Measurements from ENCODE around the gene BTNL9. TPM values are rescaled to one million over a fixed set of nuclear protein-coding genes. Genes with fewer than 3 reads are reported as not detected.
A peak's percentile ranks its signal among the peaks of the same experiment; 100 is the strongest.

Gene BTNL9
- total and polyA plus RNA-seq, 11 donors, result 28.6 to 88.2 (median 34.9) TPM

- Histone ChIP-seq H3K27me3 (peaks cover 23 to 90% (median 74%) of the 10 kb centered on the region in 9 donors), H3K4me1 (peaks cover 0 to 42% (median 18%) of the 10 kb centered on the region in 12 donors), H3K4me3 (peak overlapping the region; percentile 34 to 72 (median 60)), H3K27ac (peak overlapping the region; percentile 57 to 94 (median 88)), H3K9me3 (no peaks in the 10 kb centered on the region), H3K36me3 (peaks cover 0 to 26% (median 3%) of the 10 kb centered on the region in 9 donors)
- no peak for TF ChIP-seq POLR2A (IDR thresholded peaks at IDR 0.05)
- TF ChIP-seq CTCF (IDR thresholded peaks at IDR 0.05), result no peak
- intact Hi-C loops (cut with DNase I), result loop anchor here in 4 of 10 donors (5.0 to 10.0 kb wide), 5 partner anchors 101 to 269 kb away; partner anchors contain the start of gene ZFP62 (in 1 of the 4)
- 1 to 6% (median 2%) methylated on average over 13 to 45 of the region's 45 CpGs for WGBS, 4 donors
- ATAC-seq (peak; percentile 33 to 76 (median 36)), DNase-seq (peak in 2 of 5 donors; percentile 34 to 36)
These were observed 13.5 kb downstream of the BTNL9 start for GRCh38 chr5:181053488-181054121.

DNA sequence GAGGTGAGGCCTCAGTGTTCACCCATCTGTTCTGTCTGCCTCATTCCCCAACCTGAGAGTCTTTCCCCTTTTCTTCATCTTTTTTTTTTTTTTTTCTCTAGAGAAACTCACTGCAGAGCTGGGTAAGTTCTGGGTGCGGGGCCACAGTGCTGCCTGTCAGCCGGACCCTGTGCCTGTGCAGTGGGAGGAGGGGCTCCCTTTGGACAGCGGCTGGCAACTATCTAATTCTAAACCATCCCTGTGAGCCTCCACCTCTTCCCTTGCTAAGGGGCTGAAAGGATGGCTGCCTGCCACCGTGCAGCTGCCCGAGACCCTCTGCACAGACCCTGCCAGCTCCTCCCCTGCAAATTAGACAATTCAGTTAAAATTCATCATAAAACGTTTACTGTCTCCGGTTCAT, 14.1 kb downstream of the BTNL9 start:
- Histone ChIP-seq H3K36me3 (peaks cover 0 to 23% (median 3%) of the 10 kb centered on the region in 9 donors), H3K27me3 (peaks cover 23 to 92% (median 79%) of the 10 kb centered on the region in 9 donors), H3K27ac (peak overlapping the region in 11 of 12 donors; percentile 57 to 94 (median 88)), H3K4me1 (peaks cover 0 to 43% (median 17%) of the 10 kb centered on the region in 12 donors), H3K9me3 (no peaks in the 10 kb centered on the region), H3K4me3 (peak overlapping the region; percentile 34 to 72 (median 60))
- no peak for ATAC-seq
- no peak for DNase-seq
- intact Hi-C loops (cut with DNase I), result loop anchor here in 4 of 10 donors (5.0 to 10.0 kb wide), 5 partner anchors 101 to 269 kb away; partner anchors contain the start of gene ZFP62 (in 1 of the 4)
- no peak for TF ChIP-seq POLR2A (IDR thresholded peaks at IDR 0.05)
- no peak for TF ChIP-seq CTCF (IDR thresholded peaks at IDR 0.05)
- 17 to 23% (median 22%) methylated on average over 7 of the region's 7 CpGs for WGBS, 4 donors

- H3K36me3 ChIP-seq, result peaks cover 0 to 20% (median 0%) of the 10 kb centered on the region in 9 donors
- no peak for DNase-seq
- TF ChIP-seq CTCF (IDR thresholded peaks at IDR 0.05) (no peak), POLR2A (IDR thresholded peaks at IDR 0.05) (no peak)
- intact Hi-C loops (cut with DNase I), result loop anchor here in 4 of 10 donors (5.0 to 10.0 kb wide), 5 partner anchors 100 to 270 kb away; partner anchors contain the start of gene ZFP62 (in 1 of the 4)
- peaks cover 25 to 92% (median 83%) of the 10 kb centered on the region in 9 donors for H3K27me3 ChIP-seq
- H3K27ac ChIP-seq, result peak overlapping the region in 7 of 12 donors; percentile 75 to 89 (median 87)
- H3K4me1 ChIP-seq, result peaks cover 0 to 48% (median 16%) of the 10 kb centered on the region in 12 donors
- H3K4me3 ChIP-seq, result peak overlapping the region in 9 of 12 donors; percentile 36 to 72 (median 63)
- H3K9me3 ChIP-seq, result no peaks in the 10 kb centered on the region
- 17 to 62% (median 34%) methylated on average over 7 of the region's 7 CpGs for WGBS, 4 donors
- peak in 1 of 4 donors; percentile 32 for ATAC-seq
These were observed 14.9 kb downstream of the BTNL9 start for GRCh38 chr5:181054871-181055459.

DNA sequence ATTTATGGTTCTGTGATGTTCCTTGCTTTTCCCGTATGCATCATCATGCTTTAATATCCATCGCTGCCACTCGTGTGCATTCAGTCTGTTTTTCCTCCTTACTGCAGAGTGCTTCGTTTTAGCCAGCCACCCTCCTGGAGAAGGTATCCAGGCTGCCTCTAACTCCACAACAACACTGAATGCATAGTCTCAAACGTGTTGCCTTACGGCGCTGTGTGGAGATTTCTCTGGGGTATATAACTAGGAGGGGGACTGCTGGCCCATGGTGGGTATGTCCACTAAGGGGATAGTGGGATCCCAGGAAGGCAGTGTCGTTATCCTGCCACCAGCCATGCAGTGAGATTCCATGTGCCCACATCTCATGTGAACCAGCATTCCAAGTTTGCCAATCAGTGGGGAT, 16.4 kb downstream of the BTNL9 start:
- Histone ChIP-seq H3K27ac (no peak overlapping the region), H3K9me3 (no peaks in the 10 kb centered on the region), H3K4me1 (peaks cover 0 to 40% (median 16%) of the 10 kb centered on the region in 12 donors), H3K4me3 (peak overlapping the region in 1 of 12 donors; percentile 62), H3K36me3 (peaks cover 0 to 11% (median 0%) of the 10 kb centered on the region in 9 donors), H3K27me3 (peaks cover 28 to 95% (median 82%) of the 10 kb centered on the region in 9 donors)
- ATAC-seq, result no peak
- DNase-seq, result no peak
- intact Hi-C loops (cut with DNase I), result loop anchor here in 2 of 10 donors (10.0 kb wide), 2 partner anchors 98 to 272 kb away; no protein-coding TSS in a partner anchor
- TF ChIP-seq CTCF (IDR thresholded peaks at IDR 0.05), result no peak
- TF ChIP-seq POLR2A (IDR thresholded peaks at IDR 0.05), result no peak
- WGBS, 4 donors, result 81 to 86% (median 84%) methylated on average over 8 of the region's 8 CpGs

All from heart left ventricle (tissue), 16 donors.